ENCODE measurements around the gene CDR2.
"Not testable (repeated sequence)": the region's sequence is repeated elsewhere in the genome, so short reads cannot be mapped to it uniquely, and the experiment has no call there.

The CDR2 gene

DNA sequence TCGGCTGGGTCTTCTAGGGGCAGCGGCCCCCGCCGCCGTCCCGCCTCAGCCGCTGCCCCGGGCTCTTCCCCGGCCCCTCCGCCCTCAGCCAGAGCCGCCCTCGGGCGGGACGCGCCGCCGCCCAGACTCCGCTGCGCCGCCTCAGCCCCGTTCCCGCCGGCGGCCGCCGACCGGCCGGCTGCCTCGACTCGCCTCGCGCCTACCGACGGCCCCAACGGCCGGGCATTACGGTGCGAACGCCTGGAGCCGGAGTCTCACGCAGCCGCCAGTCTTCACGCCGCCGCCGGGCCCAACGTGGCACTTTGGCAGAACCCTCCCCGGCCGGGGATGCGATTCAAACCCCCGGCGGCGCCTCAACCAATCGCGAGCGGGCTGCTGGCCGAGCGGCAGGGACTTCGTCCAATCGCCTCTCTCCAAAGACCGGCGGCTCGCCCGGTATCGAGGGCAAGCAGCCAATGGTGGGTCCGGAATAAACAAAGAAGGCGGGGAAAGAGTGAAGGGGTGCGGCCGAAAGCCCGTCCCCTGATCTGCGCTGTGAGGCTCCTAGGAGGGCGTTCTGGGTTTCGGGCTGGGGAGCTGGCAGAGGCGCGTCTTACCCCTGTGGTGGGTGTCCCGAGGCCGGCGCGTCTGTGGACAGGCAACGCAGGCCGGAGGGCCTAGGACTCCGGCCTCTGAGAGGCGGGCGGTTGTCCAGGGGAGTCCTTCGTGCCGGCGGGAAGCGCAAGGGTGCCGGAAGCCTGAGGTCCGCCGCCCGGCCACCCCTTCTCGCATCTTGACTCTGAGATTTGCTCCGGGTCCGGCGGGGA lies at the start of gene CDR2:
TSS of gene CDR2 (minus strand) at position 309 of the 806 bp plus-strand sequence. CDS start 310 bp downstream, outside the sequence.
- H3K27ac ChIP-seq: peak within 1 kb of the TSS; percentile 76
- no peak for TF ChIP-seq ZFX (IDR thresholded peaks at IDR 0.05; ENCODE audit: borderline replicate concordance)
- TF ChIP-seq, protein P1, sequence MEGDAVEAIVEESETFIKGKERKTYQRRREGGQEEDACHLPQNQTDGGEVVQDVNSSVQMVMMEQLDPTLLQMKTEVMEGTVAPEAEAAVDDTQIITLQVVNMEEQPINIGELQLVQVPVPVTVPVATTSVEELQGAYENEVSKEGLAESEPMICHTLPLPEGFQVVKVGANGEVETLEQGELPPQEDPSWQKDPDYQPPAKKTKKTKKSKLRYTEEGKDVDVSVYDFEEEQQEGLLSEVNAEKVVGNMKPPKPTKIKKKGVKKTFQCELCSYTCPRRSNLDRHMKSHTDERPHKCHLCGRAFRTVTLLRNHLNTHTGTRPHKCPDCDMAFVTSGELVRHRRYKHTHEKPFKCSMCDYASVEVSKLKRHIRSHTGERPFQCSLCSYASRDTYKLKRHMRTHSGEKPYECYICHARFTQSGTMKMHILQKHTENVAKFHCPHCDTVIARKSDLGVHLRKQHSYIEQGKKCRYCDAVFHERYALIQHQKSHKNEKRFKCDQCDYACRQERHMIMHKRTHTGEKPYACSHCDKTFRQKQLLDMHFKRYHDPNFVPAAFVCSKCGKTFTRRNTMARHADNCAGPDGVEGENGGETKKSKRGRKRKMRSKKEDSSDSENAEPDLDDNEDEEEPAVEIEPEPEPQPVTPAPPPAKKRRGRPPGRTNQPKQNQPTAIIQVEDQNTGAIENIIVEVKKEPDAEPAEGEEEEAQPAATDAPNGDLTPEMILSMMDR (IDR thresholded peaks at IDR 0.05): no peak

DNA sequence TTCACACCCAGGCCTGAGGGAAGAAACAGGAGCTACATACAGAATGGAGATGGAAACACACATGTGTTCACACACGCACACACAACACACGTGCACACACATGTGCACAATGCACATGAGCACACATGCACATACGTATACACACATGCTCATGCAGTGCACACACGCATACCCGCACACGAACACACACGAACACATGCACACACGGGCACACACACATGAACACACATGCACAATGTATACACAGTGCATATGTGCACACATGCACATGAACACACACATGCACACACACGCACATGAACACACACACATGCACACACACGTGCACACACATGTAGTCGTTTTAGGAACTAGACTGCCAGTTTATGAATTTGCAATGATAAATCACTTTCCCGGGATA lies 49.3 kb upstream of the CDR2 start:
- no peak overlapping the region for H3K27ac ChIP-seq
- no peak for TF ChIP-seq ZFX (IDR thresholded peaks at IDR 0.05; ENCODE audit: borderline replicate concordance)
- TF ChIP-seq, protein P1 (IDR thresholded peaks at IDR 0.05): no peak

DNA sequence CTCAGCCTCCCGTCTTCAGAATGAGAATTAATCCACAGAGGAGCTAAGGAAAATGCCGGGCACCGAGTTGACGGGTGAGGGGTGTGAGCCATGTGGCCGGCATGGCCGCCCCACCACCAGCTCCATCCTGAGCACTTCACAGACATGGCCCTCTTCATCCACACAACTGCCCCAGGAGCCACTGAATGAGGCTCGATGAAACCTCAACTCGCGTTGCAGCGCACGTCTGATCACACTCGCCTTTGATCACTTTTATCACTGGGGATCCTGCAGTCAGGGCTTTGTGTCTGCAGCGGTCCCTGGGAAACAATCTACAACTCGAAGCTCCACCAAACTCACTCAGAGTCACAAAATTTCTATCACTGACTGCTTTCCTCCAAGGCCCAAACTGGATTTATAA lies 46.7 kb upstream of the CDR2 start:
- H3K27ac ChIP-seq: no peak overlapping the region
- TF ChIP-seq, protein P1 (IDR thresholded peaks at IDR 0.05): no peak
- no peak for TF ChIP-seq ZFX (IDR thresholded peaks at IDR 0.05; ENCODE audit: borderline replicate concordance)

DNA sequence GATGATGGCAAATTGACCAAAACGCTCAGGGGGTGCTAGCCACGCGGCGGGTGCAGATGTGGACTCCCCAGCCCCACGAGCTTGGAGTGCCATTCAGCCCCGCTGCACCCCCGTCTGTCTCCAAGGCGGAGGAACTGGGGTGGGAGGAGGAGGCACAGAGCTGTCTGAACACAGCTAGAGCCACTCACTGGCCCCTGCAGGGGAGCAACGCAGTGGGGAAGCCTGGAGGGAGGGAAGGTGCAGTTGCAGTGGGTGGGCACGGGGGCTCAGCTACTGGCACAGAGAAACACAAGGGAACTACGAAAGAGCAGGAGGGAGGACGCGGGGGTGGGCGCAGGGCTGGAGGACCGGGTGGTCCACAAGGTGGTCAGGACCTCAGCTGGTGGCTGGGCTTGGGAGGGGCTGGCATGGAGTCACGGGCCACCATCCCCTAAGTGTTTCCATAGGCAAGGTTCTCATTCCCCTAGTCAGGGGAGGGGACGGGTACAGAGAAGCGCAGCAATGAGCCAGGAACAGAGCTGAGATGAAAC lies 46.3 kb upstream of the CDR2 start:
- TF ChIP-seq, protein P1 (IDR thresholded peaks at IDR 0.05): no peak
- no peak for TF ChIP-seq ZFX (IDR thresholded peaks at IDR 0.05; ENCODE audit: borderline replicate concordance)
- H3K27ac ChIP-seq: no peak overlapping the region

DNA sequence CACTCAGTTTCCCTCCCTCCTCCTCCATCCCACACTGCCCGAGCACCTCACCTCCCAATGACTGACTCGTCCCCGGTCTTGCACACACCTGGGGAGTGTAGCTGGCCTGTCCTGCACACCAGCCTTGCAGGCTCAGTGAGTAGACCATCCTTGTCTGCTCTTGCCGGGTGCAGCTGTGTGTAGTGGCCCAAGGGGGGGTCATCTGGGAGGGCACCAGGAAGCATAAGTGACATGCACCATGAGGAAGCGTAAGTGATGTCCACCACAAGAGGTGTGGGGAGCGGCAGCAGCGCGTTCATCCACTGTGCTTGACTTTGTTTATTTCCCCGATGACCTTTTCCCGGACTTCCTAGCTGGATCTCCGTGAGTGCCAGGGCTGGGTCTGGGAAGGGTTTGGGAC lies 45.5 kb upstream of the CDR2 start:
- H3K27ac ChIP-seq: no peak overlapping the region
- TF ChIP-seq, protein P1 (IDR thresholded peaks at IDR 0.05): no peak
- TF ChIP-seq ZFX (IDR thresholded peaks at IDR 0.05; ENCODE audit: borderline replicate concordance): no peak

DNA sequence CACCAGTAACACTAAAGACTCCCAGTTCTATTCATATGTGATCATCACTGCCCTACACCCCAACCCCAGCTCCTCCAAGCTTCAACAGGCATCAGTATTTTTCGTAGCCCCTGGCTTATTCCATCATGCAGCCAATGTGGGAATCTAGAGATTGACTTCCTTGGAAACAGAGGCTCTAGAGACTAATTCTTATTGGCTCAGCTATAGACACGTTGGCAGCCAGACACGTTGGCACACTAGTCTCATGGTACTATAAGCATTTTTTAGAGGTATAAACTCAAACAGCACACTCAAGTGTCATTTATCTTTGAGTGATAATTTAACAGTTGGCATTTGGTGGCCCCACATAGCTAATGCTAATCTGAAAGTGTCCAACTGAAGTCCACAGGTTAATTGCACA lies 44.4 kb upstream of the CDR2 start:
- H3K27ac ChIP-seq: no peak overlapping the region
- no peak for TF ChIP-seq ZFX (IDR thresholded peaks at IDR 0.05; ENCODE audit: borderline replicate concordance)
- TF ChIP-seq, protein P1 (IDR thresholded peaks at IDR 0.05): no peak

DNA sequence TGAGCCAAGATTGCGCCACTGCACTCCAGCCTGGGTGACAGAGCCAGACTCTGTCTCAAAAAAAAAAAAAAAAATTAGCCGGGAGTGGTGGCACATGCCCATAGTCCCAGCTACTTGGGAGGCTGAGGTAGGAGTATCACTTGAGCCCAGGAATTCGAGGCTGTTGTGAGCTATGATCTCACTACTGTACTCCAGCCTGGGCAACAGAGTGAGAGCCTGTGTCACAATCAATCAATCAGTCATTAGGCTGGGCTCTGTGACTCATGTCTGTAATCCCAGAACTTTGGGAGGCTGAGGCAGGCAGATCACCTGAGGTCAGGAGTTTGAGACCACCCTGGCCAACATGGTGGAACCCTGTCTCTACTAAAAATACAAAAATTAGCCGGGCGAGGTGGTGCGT lies 43.4 kb upstream of the CDR2 start:
- H3K27ac ChIP-seq: not testable (repeated sequence)
